AG09309 (cell line): Measurements from ENCODE around the gene UBE2N.

Experiments
- DNase-seq: peaks from one replicate; pipeline ENCODE4 v3.0.0-alpha.2; 2010; ENCODE audit warnings: low read depth
- H3K4me3 ChIP-seq: 2 replicates; pipeline ENCODE4 v1.5.1; 2011; ENCODE audit warnings: mild to moderate bottlenecking, low read depth, low read length, moderate library complexity; ENCODE audit not compliant: control insufficient read depth
- CTCF ChIP-seq: IDR thresholded peaks from 2 replicates; pipeline ENCODE4 v1.5.1; 2011; ENCODE audit warnings: mild to moderate bottlenecking, low read depth, low read length, inconsistent platforms; ENCODE audit not compliant: insufficient read depth, control insufficient read depth; ENCODE audit errors: missing control alignments

The UBE2N gene

GRCh38 chr12:93408813-93409212 is 32.9 kb downstream of the UBE2N start:
- TF ChIP-seq CTCF, result no peak
- no peak for DNase-seq
- H3K4me3 ChIP-seq, result no peak overlapping the region

- no peak for DNase-seq
- no peak overlapping the region for H3K4me3 ChIP-seq
- no peak for TF ChIP-seq CTCF
Measured at GRCh38 chr12:93407963-93408283, 33.8 kb downstream of the UBE2N start.

DNA sequence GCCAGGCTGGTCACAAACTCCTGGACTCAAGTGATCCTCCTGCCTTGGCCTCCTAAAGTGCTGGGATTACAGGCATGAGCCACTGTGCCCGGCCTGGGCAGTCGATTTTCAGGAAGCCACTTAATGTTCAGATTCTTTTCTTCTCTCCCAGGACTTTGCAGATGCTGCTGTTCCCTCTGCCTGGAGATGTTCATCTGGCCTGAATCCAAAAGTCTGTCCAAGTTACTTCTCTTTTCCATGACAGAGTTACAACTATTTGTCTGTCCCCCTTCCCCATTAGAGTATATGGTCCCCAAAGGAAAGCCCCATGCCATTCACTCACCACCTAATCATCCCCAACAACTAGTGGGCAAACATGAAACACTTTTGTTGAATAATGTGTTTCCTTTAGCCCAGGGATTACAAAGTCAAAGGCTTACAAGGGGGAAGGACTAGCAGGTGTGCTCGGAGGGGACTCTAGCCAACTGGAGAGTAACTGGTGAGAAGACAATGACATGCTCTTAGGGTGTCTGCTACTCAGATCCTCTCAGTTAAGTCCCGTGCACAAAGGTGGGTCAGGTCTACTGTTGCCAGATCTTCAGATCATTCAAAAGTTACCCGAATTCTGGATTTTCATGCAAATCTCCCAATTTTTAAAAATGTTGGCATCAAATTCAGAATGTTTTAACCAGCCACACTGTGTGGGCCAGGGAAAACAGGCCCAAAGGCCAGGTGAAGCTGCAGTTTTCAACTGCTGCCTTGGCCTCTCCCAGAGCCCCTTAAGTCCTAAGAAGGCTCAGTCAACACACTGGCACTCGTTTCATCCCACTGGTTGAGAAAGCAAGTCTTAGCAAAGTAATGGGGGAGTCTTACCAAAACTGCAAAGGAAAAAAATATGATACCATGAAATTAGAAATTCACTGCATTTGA is 34.4 kb downstream of the UBE2N start:
- DNase-seq, result no peak
- no peak for TF ChIP-seq CTCF
- no peak overlapping the region for H3K4me3 ChIP-seq

- no peak for DNase-seq
- no peak overlapping the region for H3K4me3 ChIP-seq
- TF ChIP-seq CTCF, result no peak
Measured at GRCh38 chr12:93404961-93405849, 36.5 kb downstream of the UBE2N start.

DNA sequence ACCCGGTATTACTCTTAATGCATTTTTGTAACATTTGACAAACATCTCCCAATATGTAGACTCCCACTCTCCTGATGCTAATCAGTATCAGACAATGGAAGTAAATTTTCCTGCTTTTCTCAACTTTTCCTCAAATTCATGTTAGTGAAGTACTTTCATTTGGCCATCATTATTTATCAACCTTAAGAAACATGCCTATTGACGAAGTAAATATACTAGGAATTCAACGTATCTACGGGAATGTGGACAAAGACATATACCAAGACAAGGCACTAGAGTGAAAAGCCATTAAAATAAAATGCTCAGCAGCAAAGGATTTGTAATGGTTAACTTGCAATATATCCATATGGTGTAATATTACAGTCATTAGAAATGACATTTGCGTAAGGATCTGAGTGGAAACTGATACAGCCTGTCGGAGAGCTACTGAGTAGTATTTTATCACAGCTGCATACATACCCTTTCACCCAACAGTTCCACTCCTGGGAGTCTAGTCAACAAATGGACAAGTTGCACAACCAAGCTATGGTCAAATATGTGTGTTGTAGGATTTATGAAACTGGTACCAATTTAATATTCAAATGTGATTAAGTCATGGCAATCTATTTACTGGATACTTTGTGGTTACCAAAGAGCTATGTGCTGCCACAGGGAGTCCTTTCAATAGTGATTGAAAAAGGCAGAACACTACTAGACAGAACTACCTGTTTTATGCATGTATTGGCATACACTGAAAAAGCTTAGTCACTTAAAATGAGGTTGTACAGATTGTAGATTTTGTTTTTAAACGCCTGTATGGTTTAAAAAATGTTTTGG is 37.6 kb downstream of the UBE2N start:
- no peak for DNase-seq
- H3K4me3 ChIP-seq, result no peak overlapping the region
- TF ChIP-seq CTCF, result no peak
